Stimulated activated CD8-positive, alpha-beta memory T cell treated with anti-CD3 and anti-CD28 coated beads, Interleukin-7, amount 100 ng/mL, for 4 hours (primary cell): Measurements from ENCODE around the gene SGPL1.
"Not testable (repeated sequence)": the region's sequence is repeated elsewhere in the genome, so short reads cannot be mapped to it uniquely, and the experiment has no call there.

Experiments used
- DNase-seq, 2 donors: peaks; one replicate each; pipeline ENCODE4 v3.0.0-alpha.2; 2020; ENCODE audit warnings: low read depth in 2 of 2

The SGPL1 gene, protein sequence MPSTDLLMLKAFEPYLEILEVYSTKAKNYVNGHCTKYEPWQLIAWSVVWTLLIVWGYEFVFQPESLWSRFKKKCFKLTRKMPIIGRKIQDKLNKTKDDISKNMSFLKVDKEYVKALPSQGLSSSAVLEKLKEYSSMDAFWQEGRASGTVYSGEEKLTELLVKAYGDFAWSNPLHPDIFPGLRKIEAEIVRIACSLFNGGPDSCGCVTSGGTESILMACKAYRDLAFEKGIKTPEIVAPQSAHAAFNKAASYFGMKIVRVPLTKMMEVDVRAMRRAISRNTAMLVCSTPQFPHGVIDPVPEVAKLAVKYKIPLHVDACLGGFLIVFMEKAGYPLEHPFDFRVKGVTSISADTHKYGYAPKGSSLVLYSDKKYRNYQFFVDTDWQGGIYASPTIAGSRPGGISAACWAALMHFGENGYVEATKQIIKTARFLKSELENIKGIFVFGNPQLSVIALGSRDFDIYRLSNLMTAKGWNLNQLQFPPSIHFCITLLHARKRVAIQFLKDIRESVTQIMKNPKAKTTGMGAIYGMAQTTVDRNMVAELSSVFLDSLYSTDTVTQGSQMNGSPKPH

DNA sequence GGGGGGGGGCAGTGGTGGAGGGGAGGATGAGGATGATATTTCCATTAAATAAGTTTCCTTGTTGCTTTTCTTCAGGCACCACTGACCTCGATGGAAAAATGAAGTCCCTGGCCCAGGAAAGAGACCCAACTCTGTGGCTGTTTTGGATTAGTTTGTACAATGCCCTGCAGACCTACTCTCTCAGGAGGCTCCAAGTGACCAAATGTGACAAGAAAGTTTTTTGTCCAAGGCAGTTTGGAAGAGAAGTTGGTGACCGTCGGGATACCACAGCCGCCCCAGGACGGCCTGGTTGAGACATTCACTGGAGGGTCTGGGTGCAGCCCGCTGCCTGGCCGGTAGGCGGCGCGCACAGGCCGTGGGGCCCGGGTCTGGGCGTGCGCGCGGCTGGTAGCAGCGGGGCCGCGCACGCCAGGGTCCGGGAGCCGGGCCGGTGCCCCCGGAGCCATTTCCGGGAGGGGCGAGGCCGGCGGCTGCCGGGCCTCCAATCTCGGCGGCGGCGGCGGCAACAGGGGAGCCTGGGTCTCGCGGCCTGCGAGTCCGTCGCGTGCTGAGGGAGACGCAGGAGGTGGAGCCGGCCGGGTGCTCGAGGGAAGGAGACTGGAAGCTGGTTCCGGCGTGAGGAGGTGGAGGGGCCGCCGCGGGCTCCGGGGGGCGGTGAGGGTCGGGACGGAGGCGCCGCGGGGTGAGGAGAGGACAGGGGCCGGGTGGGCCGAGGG lies at the start of gene SGPL1:
SGPL1 (plus strand) TSS at position 445 of the 716 bp plus-strand sequence. CDS start 906 bp downstream, outside the sequence.
- DNase-seq = peak; percentile 63 to 78

GRCh38 chr10:70768026-70768685 lies 47.6 kb upstream of the SGPL1 start:
- not testable (repeated sequence) for DNase-seq

GRCh38 chr10:70769121-70769520 lies 46.6 kb upstream of the SGPL1 start:
- DNase-seq = no peak

GRCh38 chr10:70770001-70770400 lies 45.7 kb upstream of the SGPL1 start:
- no peak for DNase-seq

DNA sequence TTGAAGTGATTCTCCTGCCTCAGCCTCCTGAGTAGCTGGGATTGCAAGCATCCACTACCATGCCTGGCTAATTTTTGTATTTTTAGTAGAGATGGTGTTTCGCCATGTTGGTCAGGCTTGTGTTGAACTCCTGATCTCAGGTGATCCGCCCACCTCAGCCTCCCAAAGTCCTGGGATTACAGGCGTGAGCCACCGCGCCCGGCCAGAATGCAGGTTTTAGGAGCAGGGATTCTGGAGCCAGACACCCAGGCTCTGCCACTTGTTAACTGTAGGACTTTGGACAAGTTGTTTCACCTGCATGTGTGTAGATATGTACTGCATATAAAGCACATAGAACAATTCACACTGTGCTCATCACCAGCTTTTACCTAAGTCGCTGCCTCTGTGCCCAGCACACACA lies 45.2 kb upstream of the SGPL1 start:
- not testable (repeated sequence) for DNase-seq

- no peak for DNase-seq
Measured at GRCh38 chr10:70771311-70772194, 44.2 kb upstream of the SGPL1 start.

GRCh38 chr10:70772627-70773026 lies 43.1 kb upstream of the SGPL1 start:
- no peak for DNase-seq

GRCh38 chr10:70773461-70773860 lies 42.3 kb upstream of the SGPL1 start:
- DNase-seq = no peak

GRCh38 chr10:70773965-70774809 lies 41.6 kb upstream of the SGPL1 start:
- no peak for DNase-seq

GRCh38 chr10:70774810-70775678 lies 40.7 kb upstream of the SGPL1 start:
- no peak for DNase-seq

- DNase-seq = no peak
Measured at GRCh38 chr10:70775679-70776454, 39.9 kb upstream of the SGPL1 start.

- DNase-seq = no peak
Measured at GRCh38 chr10:70776455-70777005, 39.2 kb upstream of the SGPL1 start.

DNA sequence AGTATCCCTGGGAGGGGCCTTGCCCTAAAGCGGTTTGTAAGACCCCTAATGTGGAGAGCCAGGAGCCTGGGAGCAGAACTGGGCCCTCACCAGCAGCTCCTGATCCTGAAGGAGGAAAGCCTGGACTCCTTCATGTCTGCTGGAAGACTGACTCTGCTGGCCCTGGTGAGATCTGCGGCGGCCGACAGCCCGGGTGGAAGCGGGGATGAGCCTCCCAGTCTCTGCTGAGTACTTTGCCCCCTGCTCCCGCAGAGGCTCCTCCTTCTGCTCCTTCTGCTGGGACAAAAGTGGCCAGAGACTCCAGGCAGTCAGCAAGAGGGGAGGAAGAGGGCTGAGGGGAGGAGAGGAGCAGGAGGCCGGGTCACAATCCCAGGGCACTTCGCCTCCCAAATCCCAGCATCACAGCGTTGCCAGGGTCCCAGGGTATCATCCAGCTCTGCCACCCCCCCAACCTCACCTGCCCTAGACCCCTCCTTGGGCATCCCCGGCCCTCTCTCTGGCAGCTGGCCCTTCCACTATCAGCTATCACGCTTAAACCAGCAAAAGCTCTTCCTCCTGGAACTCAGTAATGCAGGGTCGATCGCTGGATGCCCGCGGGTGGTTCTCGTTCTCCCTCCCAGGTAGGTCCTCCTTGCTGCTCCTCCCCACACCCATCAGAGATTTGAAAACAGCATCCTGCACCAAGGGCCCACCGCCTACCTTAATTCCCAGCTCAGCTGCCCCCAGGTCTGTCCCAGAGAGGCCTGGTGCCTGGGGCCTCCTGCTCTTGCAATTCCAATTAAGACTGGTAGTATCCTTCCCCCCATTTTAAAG lies 38.5 kb upstream of the SGPL1 start:
- no peak for DNase-seq

- DNase-seq = no peak
Measured at GRCh38 chr10:70778267-70778924, 37.4 kb upstream of the SGPL1 start.

DNA sequence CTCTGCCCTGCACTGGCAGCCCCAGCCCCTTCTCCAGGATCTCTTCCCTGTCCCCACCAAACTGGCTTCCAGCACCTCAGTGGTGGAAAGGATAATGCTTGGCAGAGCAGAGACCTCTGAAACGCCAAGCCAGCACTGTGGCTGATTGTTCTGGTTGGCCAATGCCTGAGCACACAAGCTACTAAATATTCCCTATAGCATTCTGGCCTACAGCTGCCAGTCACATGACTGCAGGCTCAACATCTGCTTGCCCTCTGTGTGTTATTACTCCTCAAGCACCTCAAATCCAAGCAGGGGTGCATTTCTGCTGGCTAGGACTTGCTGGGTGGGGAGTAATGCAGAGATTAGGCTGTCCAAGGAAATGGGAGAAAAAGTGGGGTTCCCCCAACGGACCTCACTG lies 36.7 kb upstream of the SGPL1 start:
- no peak for DNase-seq

GRCh38 chr10:70779511-70780369 lies 36.0 kb upstream of the SGPL1 start:
- DNase-seq = no peak
